ENCODE measurements around the gene IQGAP1.

- TF ChIP-seq RORA (CRISPR knock-in tag; IDR thresholded peaks at IDR 0.05) (no peak), SMARCE1 (IDR thresholded peaks at IDR 0.05; ENCODE audit: borderline replicate concordance) (no peak), JUN (CRISPR knock-in tag; IDR thresholded peaks at IDR 0.05) (no peak), BATF2 (CRISPR knock-in tag; IDR thresholded peaks at IDR 0.05) (no peak), ZNF337 (CRISPR knock-in tag; IDR thresholded peaks at IDR 0.05; ENCODE audit: borderline replicate concordance, low read depth) (no peak), HBP1 (CRISPR knock-in tag; IDR thresholded peaks at IDR 0.05; ENCODE audit: low read depth) (no peak), SRF (IDR thresholded peaks at IDR 0.05; ENCODE audit: low read depth, low read length) (no peak), PPARG (CRISPR knock-in tag; conservative IDR thresholded peaks at IDR 0.05) (no peak), CTCF (CRISPR knock-in tag; IDR thresholded peaks at IDR 0.05) (no peak), REST (IDR thresholded peaks at IDR 0.05; ENCODE audit: borderline replicate concordance in 1 of 2, low read depth in 1 of 2, low read length in 2 of 2) (no peak), EZH2 (conservative IDR thresholded peaks at IDR 0.05; ENCODE audit: low read depth, low read length) (no peak), SALL1 (CRISPR knock-in tag; IDR thresholded peaks at IDR 0.05) (no peak), ZNF660 (CRISPR knock-in tag; IDR thresholded peaks at IDR 0.05; ENCODE audit: borderline replicate concordance, low read depth) (no peak)
Observed at GRCh38 chr15:90418627-90419026, 30.6 kb downstream of the IQGAP1 start.

Measured in HepG2 (cell line).